Measurements from ENCODE around the gene NEMP2. TPM values are rescaled to one million over a fixed set of nuclear protein-coding genes. Genes with fewer than 3 reads are reported as not detected.
"Not testable (repeated sequence)": the region's sequence is repeated elsewhere in the genome, so short reads cannot be mapped to it uniquely, and the experiment has no call there.

Gene NEMP2
- polyA plus RNA-seq, 4 donors: 0.45 to 4.3 (median 0.97) TPM

DNA sequence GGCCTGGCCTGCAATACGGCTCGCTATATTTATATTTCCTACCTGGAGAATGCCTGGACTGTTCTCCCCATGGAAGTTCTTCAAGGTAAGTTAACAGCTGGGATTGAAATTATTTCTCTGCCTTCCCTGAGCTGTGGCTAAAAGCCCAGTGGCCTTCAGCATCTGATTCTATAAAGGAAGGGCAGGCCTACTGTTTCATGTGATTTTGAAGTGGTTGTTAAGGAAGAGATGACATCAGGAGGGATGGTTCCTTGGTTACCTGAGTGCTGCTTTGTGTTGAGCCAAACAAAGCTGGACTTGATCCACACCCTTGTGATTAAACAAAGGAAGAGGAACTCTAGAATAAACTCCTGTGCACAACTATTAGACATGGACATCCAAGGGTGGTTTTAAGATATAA, 64.8 kb downstream of the NEMP2 start:
- peak; percentile 76 to 84 for DNase-seq
- H3K9me3 ChIP-seq (ENCODE audit: control insufficient read depth in 2 of 2, insufficient read depth in 1 of 2, low read depth in 1 of 2, low read length in 1 of 2): peaks cover 0 to 8% of the 10 kb centered on the region in 2 donors
- no peaks in the 10 kb centered on the region for H3K27me3 ChIP-seq (ENCODE audit: control insufficient read depth in 3 of 3, insufficient read depth in 3 of 3, low read length in 3 of 3)
- H3K4me1 ChIP-seq (ENCODE audit: control insufficient read depth in 3 of 3, insufficient read depth in 2 of 3, low read depth in 1 of 3, low read length in 2 of 3): peaks cover 0 to 23% (median 11%) of the 10 kb centered on the region in 3 donors
- peak overlapping the region in 2 of 3 donors; percentile 35 to 75 for H3K27ac ChIP-seq (ENCODE audit: low read depth in 1 of 3, low read length in 2 of 3)
- FAIRE-seq: no peak
- H3K4me3 ChIP-seq (ENCODE audit: low read depth in 1 of 3, low read length in 3 of 3): no peak overlapping the region
- WGBS, 3 donors: 70 to 85% (median 78%) methylated on average over 2 of the region's 2 CpGs
- H3K36me3 ChIP-seq (ENCODE audit: control insufficient read depth in 3 of 3, insufficient read depth in 2 of 3, low read depth in 1 of 3, low read length in 3 of 3): peaks cover 0 to 8% (median 0%) of the 10 kb centered on the region in 3 donors

DNA sequence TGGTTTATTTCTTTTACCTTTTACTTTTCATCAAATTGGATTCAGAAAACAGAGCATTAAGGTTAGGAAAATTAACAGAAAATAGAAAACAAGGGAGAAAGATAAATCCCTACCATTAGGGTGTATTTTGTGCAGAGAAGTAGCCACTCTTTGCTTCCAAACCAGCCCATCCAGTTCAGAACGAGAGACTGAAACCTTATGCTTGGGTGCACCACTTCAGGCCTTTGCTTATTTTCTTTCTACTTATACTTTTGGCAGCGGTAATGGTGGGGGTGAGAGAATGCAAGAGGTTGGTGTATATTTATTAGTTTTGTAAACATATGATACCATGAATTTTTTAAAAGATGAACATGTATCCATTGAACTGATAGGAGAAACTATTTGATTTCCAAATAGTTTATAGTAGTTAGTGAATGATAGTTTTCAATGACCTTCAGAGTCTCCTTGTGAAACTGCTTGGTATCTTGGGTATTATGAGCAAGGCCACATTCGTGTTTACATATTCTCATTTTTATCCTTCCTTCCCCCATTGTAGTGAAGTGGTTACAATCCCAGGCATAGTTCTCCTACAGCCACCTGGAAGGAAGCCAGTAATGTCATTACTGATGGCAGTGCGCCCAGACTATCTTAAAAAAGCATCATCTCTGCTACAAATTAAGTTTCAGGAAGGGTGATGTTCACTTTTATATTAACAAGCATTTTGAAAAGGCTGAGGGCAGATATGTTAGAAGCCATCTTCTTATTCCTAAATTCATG, 65.5 kb downstream of the NEMP2 start:
- 33 to 40% (median 39%) methylated on average over 4 of the region's 4 CpGs for WGBS, 3 donors
- peak; percentile 63 to 74 for DNase-seq
- Histone ChIP-seq H3K27ac (ENCODE audit: low read depth in 1 of 3, low read length in 2 of 3) (peak overlapping the region in 2 of 3 donors; percentile 70 to 75), H3K4me1 (ENCODE audit: control insufficient read depth in 3 of 3, insufficient read depth in 2 of 3, low read depth in 1 of 3, low read length in 2 of 3) (peaks cover 2 to 23% (median 15%) of the 10 kb centered on the region in 3 donors), H3K36me3 (ENCODE audit: control insufficient read depth in 3 of 3, insufficient read depth in 2 of 3, low read depth in 1 of 3, low read length in 3 of 3) (peaks cover 0 to 8% (median 0%) of the 10 kb centered on the region in 3 donors), H3K27me3 (ENCODE audit: control insufficient read depth in 3 of 3, insufficient read depth in 3 of 3, low read length in 3 of 3) (no peaks in the 10 kb centered on the region), H3K4me3 (ENCODE audit: low read depth in 1 of 3, low read length in 3 of 3) (no peak overlapping the region), H3K9me3 (ENCODE audit: control insufficient read depth in 2 of 2, insufficient read depth in 1 of 2, low read depth in 1 of 2, low read length in 1 of 2) (peaks cover 0 to 8% of the 10 kb centered on the region in 2 donors)
- no peak for FAIRE-seq

DNA sequence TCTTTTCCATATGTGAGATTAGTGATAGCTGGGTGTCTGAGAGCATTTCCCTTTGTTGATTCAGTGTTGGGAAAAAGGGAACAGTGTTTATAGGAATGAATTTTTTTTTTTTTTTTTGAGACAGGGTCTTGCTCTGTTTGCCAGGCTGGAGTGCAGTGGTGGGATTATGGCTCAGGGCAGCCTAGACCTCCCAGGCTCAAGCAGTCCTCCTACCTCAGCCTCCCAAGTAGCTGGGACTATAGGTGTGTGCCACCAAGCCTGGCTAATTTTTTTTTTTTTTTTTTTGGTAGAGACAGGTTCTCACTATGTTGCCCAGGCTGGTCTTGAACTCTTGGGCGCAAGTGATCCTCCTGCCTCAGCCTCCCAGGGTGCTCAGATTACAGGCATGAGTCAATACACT, 66.2 kb downstream of the NEMP2 start:
- FAIRE-seq; H3K9me3 ChIP-seq (ENCODE audit: control insufficient read depth in 2 of 2, insufficient read depth in 1 of 2, low read depth in 1 of 2, low read length in 1 of 2); H3K27me3 ChIP-seq (ENCODE audit: control insufficient read depth in 3 of 3, insufficient read depth in 3 of 3, low read length in 3 of 3); H3K4me3 ChIP-seq (ENCODE audit: low read depth in 1 of 3, low read length in 3 of 3); H3K36me3 ChIP-seq (ENCODE audit: control insufficient read depth in 3 of 3, insufficient read depth in 2 of 3, low read depth in 1 of 3, low read length in 3 of 3); DNase-seq: not testable (repeated sequence)
- H3K4me1 ChIP-seq (ENCODE audit: control insufficient read depth in 3 of 3, insufficient read depth in 2 of 3, low read depth in 1 of 3, low read length in 2 of 3): peaks cover 2 to 23% (median 15%) of the 10 kb centered on the region in 3 donors
- WGBS, 3 donors: 94 to 100% (median 95%) methylated on average over 1 of the region's 1 CpG
- H3K27ac ChIP-seq (ENCODE audit: low read depth in 1 of 3, low read length in 2 of 3): peak overlapping the region in 2 of 3 donors; percentile 64 to 75

DNA sequence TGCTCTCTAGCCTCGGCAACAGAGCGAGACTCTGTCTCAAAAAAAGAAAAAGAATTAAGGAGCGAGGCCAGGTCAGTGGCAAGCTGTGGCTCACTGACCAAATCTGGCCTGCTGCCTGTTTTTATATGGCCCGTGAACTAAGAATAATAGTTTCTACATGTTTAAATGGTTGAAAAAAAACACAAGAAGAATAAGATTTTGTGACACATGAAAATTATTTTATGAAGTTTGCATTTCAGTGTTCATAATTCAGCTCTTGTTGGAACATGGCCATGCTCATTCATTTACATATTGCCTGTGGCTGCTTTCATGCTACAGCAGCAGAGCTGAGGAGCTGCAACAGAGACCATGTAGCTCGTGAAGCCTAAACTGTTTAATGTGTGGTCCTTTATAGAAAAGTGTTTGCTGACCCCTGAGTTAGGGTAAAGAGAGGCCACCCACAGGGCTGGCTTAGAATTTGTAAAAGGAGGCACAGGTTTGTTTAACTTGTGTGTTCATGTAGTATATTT, 66.9 kb downstream of the NEMP2 start:
- peaks cover 0 to 8% (median 0%) of the 10 kb centered on the region in 3 donors for H3K36me3 ChIP-seq (ENCODE audit: control insufficient read depth in 3 of 3, insufficient read depth in 2 of 3, low read depth in 1 of 3, low read length in 3 of 3)
- peak overlapping the region in 2 of 3 donors; percentile 55 to 75 for H3K27ac ChIP-seq (ENCODE audit: low read depth in 1 of 3, low read length in 2 of 3)
- peak in 1 of 2 donors; percentile 9 for DNase-seq
- H3K9me3 ChIP-seq (ENCODE audit: control insufficient read depth in 2 of 2, insufficient read depth in 1 of 2, low read depth in 1 of 2, low read length in 1 of 2): peaks cover 0 to 8% of the 10 kb centered on the region in 2 donors
- FAIRE-seq: no peak
- no peak overlapping the region for H3K4me3 ChIP-seq (ENCODE audit: low read depth in 1 of 3, low read length in 3 of 3)
- H3K4me1 ChIP-seq (ENCODE audit: control insufficient read depth in 3 of 3, insufficient read depth in 2 of 3, low read depth in 1 of 3, low read length in 2 of 3): peaks cover 2 to 23% (median 15%) of the 10 kb centered on the region in 3 donors
- 62 to 84% (median 80%) methylated on average over 5 of the region's 5 CpGs for WGBS, 3 donors
- no peaks in the 10 kb centered on the region for H3K27me3 ChIP-seq (ENCODE audit: control insufficient read depth in 3 of 3, insufficient read depth in 3 of 3, low read length in 3 of 3)

DNA sequence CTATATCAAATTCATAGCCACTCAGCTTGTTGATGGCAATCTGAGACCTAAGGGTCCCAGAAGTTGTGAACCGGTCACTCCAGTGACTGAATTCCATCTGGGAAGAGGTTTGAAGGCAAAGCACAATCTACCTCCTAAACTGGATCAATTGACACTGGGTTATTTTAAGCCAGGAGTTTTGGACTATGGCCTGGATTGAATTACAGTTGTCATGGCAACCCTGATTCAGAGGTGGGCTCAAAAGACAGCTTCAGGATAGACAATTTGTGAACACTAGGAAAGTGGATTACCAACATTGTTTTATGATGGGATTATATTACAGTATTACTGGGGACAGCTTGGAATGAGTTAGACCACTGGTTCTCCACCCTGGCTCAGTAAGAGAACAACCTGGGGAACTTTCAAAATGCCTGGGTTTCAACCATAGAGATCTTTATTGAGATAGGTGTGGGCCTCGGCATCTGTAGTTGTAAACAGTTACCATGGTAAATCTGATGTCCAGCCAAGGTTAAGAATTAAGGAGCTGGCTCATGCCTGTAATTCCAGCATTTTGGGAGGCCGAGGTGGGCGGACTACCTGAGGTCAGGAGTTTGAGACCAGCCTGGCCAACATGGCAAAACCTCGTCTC, 67.6 kb downstream of the NEMP2 start:
- Histone ChIP-seq H3K9me3 (ENCODE audit: control insufficient read depth in 2 of 2, insufficient read depth in 1 of 2, low read depth in 1 of 2, low read length in 1 of 2) (peaks cover 0 to 8% of the 10 kb centered on the region in 2 donors), H3K27me3 (ENCODE audit: control insufficient read depth in 3 of 3, insufficient read depth in 3 of 3, low read length in 3 of 3) (no peaks in the 10 kb centered on the region), H3K36me3 (ENCODE audit: control insufficient read depth in 3 of 3, insufficient read depth in 2 of 3, low read depth in 1 of 3, low read length in 3 of 3) (peaks cover 0 to 8% (median 0%) of the 10 kb centered on the region in 3 donors), H3K27ac (ENCODE audit: low read depth in 1 of 3, low read length in 2 of 3) (peak overlapping the region in 1 of 3 donors; percentile 55), H3K4me3 (ENCODE audit: low read depth in 1 of 3, low read length in 3 of 3) (no peak overlapping the region), H3K4me1 (ENCODE audit: control insufficient read depth in 3 of 3, insufficient read depth in 2 of 3, low read depth in 1 of 3, low read length in 2 of 3) (peaks cover 2 to 23% (median 15%) of the 10 kb centered on the region in 3 donors)
- DNase-seq (no peak), FAIRE-seq (no peak)
- WGBS, 3 donors: 79 to 96% (median 85%) methylated on average over 5 of the region's 5 CpGs

DNA sequence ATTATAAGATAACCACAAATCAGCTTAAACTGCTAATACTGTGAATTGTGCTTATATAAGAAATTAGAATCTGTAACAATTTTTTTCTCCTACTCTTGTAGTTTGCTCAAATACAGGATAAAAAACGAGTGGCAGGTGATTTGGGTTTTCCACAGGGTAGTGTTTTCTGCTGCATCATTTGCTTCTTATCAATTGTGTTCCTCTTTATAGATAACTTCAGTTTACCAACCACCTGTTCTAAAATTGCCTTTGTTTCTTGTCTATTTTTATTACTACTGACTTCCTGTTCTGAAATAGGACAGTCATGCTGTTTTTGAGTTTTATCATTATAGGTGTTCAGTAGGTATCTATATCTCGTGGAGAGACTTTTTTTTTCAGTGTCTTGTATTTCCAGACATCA, 69.5 kb downstream of the NEMP2 start:
- Histone ChIP-seq H3K27me3 (ENCODE audit: control insufficient read depth in 3 of 3, insufficient read depth in 3 of 3, low read length in 3 of 3) (no peaks in the 10 kb centered on the region), H3K9me3 (ENCODE audit: control insufficient read depth in 2 of 2, insufficient read depth in 1 of 2, low read depth in 1 of 2, low read length in 1 of 2) (no peaks in the 10 kb centered on the region), H3K4me3 (ENCODE audit: low read depth in 1 of 3, low read length in 3 of 3) (no peak overlapping the region), H3K4me1 (ENCODE audit: control insufficient read depth in 3 of 3, insufficient read depth in 2 of 3, low read depth in 1 of 3, low read length in 2 of 3) (peaks cover 2 to 20% (median 15%) of the 10 kb centered on the region in 3 donors), H3K27ac (ENCODE audit: low read depth in 1 of 3, low read length in 2 of 3) (no peak overlapping the region), H3K36me3 (ENCODE audit: control insufficient read depth in 3 of 3, insufficient read depth in 2 of 3, low read depth in 1 of 3, low read length in 3 of 3) (no peaks in the 10 kb centered on the region)
- WGBS, 3 donors: 11 to 46% (median 25%) methylated on average over 2 of the region's 2 CpGs
- DNase-seq: no peak
- no peak for FAIRE-seq

DNA sequence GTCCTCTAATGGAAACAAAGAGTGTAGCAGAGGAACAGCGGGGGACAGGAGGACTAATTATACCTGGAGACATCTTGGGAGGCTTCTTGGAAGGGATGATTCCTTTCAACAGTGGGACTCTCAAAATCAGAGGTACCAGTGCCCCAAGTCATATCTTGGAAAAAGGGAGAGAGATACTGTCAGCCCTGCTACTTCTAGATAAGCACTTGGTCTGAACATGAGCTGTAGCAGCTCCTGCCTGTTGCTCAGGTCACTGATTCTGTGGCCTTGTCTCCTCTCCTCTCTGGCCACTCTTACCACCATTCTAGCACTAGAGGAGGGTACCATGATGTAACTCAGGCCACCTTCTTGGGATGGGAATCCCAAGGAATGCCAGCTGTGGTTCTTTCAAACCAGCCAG, 71.9 kb downstream of the NEMP2 start:
- no peak overlapping the region for H3K4me3 ChIP-seq (ENCODE audit: low read depth in 1 of 3, low read length in 3 of 3)
- no peaks in the 10 kb centered on the region for H3K9me3 ChIP-seq (ENCODE audit: control insufficient read depth in 2 of 2, insufficient read depth in 1 of 2, low read depth in 1 of 2, low read length in 1 of 2)
- DNase-seq (no peak), FAIRE-seq (no peak)
- no peaks in the 10 kb centered on the region for H3K27me3 ChIP-seq (ENCODE audit: control insufficient read depth in 3 of 3, insufficient read depth in 3 of 3, low read length in 3 of 3)
- WGBS, 3 donors: 96 to 100% (median 96%) methylated on average over 1 of the region's 1 CpG
- H3K4me1 ChIP-seq (ENCODE audit: control insufficient read depth in 3 of 3, insufficient read depth in 2 of 3, low read depth in 1 of 3, low read length in 2 of 3): peaks cover 0 to 9% (median 2%) of the 10 kb centered on the region in 3 donors
- H3K27ac ChIP-seq (ENCODE audit: low read depth in 1 of 3, low read length in 2 of 3): no peak overlapping the region
- H3K36me3 ChIP-seq (ENCODE audit: control insufficient read depth in 3 of 3, insufficient read depth in 2 of 3, low read depth in 1 of 3, low read length in 3 of 3): no peaks in the 10 kb centered on the region

DNA sequence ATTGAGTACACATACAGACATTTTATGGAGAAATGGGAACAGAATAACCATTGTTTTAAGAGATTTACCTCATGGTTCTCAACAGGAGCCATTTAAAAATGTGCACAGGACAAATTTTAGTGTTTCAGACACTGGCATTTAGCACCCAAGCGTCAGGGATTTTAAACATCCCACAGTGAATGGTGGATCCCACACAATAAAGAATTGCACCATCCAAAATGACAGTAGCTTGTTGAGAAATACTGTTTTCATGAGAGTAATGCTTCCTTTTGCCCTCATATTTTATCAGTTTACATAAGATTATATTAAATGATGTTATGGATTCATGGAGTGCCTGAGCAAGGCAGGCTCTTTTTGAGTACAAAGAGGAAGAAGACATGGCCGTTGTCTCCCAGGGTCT, 72.3 kb downstream of the NEMP2 start:
- H3K4me1 ChIP-seq (ENCODE audit: control insufficient read depth in 3 of 3, insufficient read depth in 2 of 3, low read depth in 1 of 3, low read length in 2 of 3): peaks cover 0 to 9% (median 2%) of the 10 kb centered on the region in 3 donors
- H3K36me3 ChIP-seq (ENCODE audit: control insufficient read depth in 3 of 3, insufficient read depth in 2 of 3, low read depth in 1 of 3, low read length in 3 of 3): peaks cover 0 to under 1% (median 0%) of the 10 kb centered on the region in 3 donors
- no peak for DNase-seq
- WGBS, 3 donors: 92 to 96% (median 95%) methylated on average over 2 of the region's 2 CpGs
- no peak overlapping the region for H3K27ac ChIP-seq (ENCODE audit: low read depth in 1 of 3, low read length in 2 of 3)
- no peaks in the 10 kb centered on the region for H3K27me3 ChIP-seq (ENCODE audit: control insufficient read depth in 3 of 3, insufficient read depth in 3 of 3, low read length in 3 of 3)
- no peak for FAIRE-seq
- no peak overlapping the region for H3K4me3 ChIP-seq (ENCODE audit: low read depth in 1 of 3, low read length in 3 of 3)
- H3K9me3 ChIP-seq (ENCODE audit: control insufficient read depth in 2 of 2, insufficient read depth in 1 of 2, low read depth in 1 of 2, low read length in 1 of 2): no peaks in the 10 kb centered on the region

Data from small intestine (tissue), 7 donors.